HepG2 (cell line): Measurements from ENCODE around the gene PCGF2. TPM values are rescaled to one million over a fixed set of nuclear protein-coding genes. Genes with fewer than 3 reads are reported as not detected.
A peak's percentile ranks its signal among the peaks of the same experiment; 100 is the strongest.

Experiments used
- ARNT ChIP-seq: fragments of 450-650 bp; IDR thresholded peaks from 2 replicates; pipeline ENCODE4 v1.6.1; 2017
- FLYWCH1 ChIP-seq: sonication (generic); formaldehyde crosslinking; IDR thresholded peaks from 2 replicates; pipeline ENCODE4 v1.8.1; 2023; ENCODE audit warnings: mild to moderate bottlenecking, missing genetic modification reagents
- FOXP1 ChIP-seq, 2 experiments: fragments of 450-650 bp in 1 of 2; IDR thresholded peaks; 2 replicates each; pipeline ENCODE4 v1.6.1; 2017 to 2018; ENCODE audit warnings: antibody characterized with exemption in 1 of 2
- GATAD1 ChIP-seq: IDR thresholded peaks from 2 replicates; pipeline ENCODE4 v1.6.1; 2016; ENCODE audit warnings: missing genetic modification reagents, missing compliant biosample characterization
- GRHL1 ChIP-seq: sonication (generic); formaldehyde crosslinking; conservative IDR thresholded peaks from 2 replicates; pipeline ENCODE4 v1.8.0; 2022; ENCODE audit warnings: missing genetic modification reagents
- MXD1 ChIP-seq: sonication (generic); formaldehyde crosslinking; IDR thresholded peaks from 2 replicates; pipeline ENCODE4 v1.4.0; 2020; ENCODE audit warnings: mild to moderate bottlenecking, missing genetic modification reagents
- SIX1 ChIP-seq: sonication (generic); formaldehyde crosslinking; IDR thresholded peaks from 2 replicates; pipeline ENCODE4 v1.4.0; 2020; ENCODE audit warnings: missing genetic modification reagents, borderline replicate concordance
- SP5 ChIP-seq: IDR thresholded peaks from 2 replicates; pipeline ENCODE4 v1.6.1; 2016; ENCODE audit warnings: low read depth, borderline replicate concordance
- UBTF ChIP-seq: sonication (generic); formaldehyde crosslinking; IDR thresholded peaks from 2 replicates; pipeline ENCODE4 v1.4.0; 2020; ENCODE audit warnings: mild to moderate bottlenecking, missing genetic modification reagents
- ZBTB49 ChIP-seq: sonication (generic); formaldehyde crosslinking; IDR thresholded peaks from 2 replicates; pipeline ENCODE4 v1.4.0; 2020; ENCODE audit warnings: missing genetic modification reagents, borderline replicate concordance
- ZNF235 ChIP-seq: sonication (generic); formaldehyde crosslinking; IDR thresholded peaks from 2 replicates; pipeline ENCODE4 v1.8.1; 2023; ENCODE audit warnings: mild to moderate bottlenecking, missing genetic modification reagents, borderline replicate concordance
- ZNF251 ChIP-seq: sonication (generic); formaldehyde crosslinking; IDR thresholded peaks from 2 replicates; pipeline ENCODE4 v1.9.0; 2021; ENCODE audit warnings: mild to moderate bottlenecking, missing genetic modification reagents
- ZNF253 ChIP-seq: sonication (generic); formaldehyde crosslinking; IDR thresholded peaks from 2 replicates; pipeline ENCODE4 v1.8.0; 2022; ENCODE audit warnings: mild to moderate bottlenecking, missing genetic modification reagents, borderline replicate concordance
- ZNF275 ChIP-seq: sonication (generic); formaldehyde crosslinking; IDR thresholded peaks from 2 replicates; pipeline ENCODE4 v1.8.0; 2022; ENCODE audit warnings: missing genetic modification reagents, mild to moderate bottlenecking, inconsistent platforms, borderline replicate concordance
- ZNF546 ChIP-seq: sonication (generic); formaldehyde crosslinking; conservative IDR thresholded peaks from 2 replicates; pipeline ENCODE4 v1.8.1; 2023; ENCODE audit warnings: mild to moderate bottlenecking, missing genetic modification reagents
- ZUFSP ChIP-seq: sonication (generic); formaldehyde crosslinking; IDR thresholded peaks from 2 replicates; pipeline ENCODE4 v1.9.0; 2021; ENCODE audit warnings: missing genetic modification reagents, mild to moderate bottlenecking, borderline replicate concordance
- polyA plus RNA-seq, 8 experiments: library from polyadenylated mRNA; depleted of rRNA in 3 of 8; stranded (reverse) in 7 of 8; unstranded in 1 of 8; fragments of >200 nt; fragmentation: Illumina TruSeq in 4 of 8; extraction: Trizol in 4 of 8; gene quantifications; 2 replicates each; pipeline versions ENCODE4 v1.2.1 to v1.2.3, GENCODE V29; 2011 to 2016; ENCODE audit warnings: low read depth in 4 of 8, missing spikeins in 1 of 8, mixed read lengths in 1 of 8; ENCODE audit not compliant: insufficient read depth in 1 of 8
- total RNA-seq, 5 experiments: library from RNA; depleted of rRNA; stranded (reverse); fragments of >200 nt; fragmentation: Illumina TruSeq; extraction: Trizol; gene quantifications; 2 replicates each; pipeline ENCODE4 v1.2.3, GENCODE V29; 2016; ENCODE audit warnings: low read depth in 1 of 5

PCGF2 gene
- total and polyA plus RNA-seq, 2 of the 13 experiments (the other 11 are each of a cell fraction or from before 2014, with no cell fraction given) = 11.6 to 29.4 TPM

- TF ChIP-seq ZNF253 (CRISPR knock-in tag) (no peak), MXD1 (CRISPR knock-in tag) (peak; percentile 56), GRHL1 (CRISPR knock-in tag) (no peak), UBTF (CRISPR knock-in tag) (peak; percentile 97), SP5 (CRISPR knock-in tag) (peak; percentile 88), GATAD1 (CRISPR knock-in tag) (peak; percentile 80), ZNF251 (CRISPR knock-in tag) (no peak), ZNF546 (CRISPR knock-in tag) (no peak), SIX1 (peak; percentile 8; the same call in 1 of the 2 replicates), FOXP1 (IDR thresholded peaks at IDR 0.05) (no peak), FOXP1 (CRISPR knock-in tag; IDR thresholded peaks at IDR 0.05) (no peak), ZBTB49 (no peak; the same call in 1 of the 2 replicates), ARNT (no peak), ZNF235 (CRISPR knock-in tag) (no peak; the same call in 1 of the 2 replicates), ZNF275 (CRISPR knock-in tag) (peak; percentile 63; the same call in 1 of the 2 replicates), FLYWCH1 (CRISPR knock-in tag) (no peak), ZUFSP (CRISPR knock-in tag) (no peak)
These were observed 1.3 kb upstream of the PCGF2 start (continued) for GRCh38 chr17:38749223-38750043.
